Epithelial cell of proximal tubule (primary cell): ENCODE results near the gene LMLN. TPM values are rescaled to one million over a fixed set of nuclear protein-coding genes. Genes with fewer than 3 reads are reported as not detected.
"Not testable (repeated sequence)": the region's sequence is repeated elsewhere in the genome, so short reads cannot be mapped to it uniquely, and the experiment has no call there.

Source experiments
- DNase-seq: peaks from one replicate; pipeline ENCODE4 v3.0.0-alpha.2; 2011; ENCODE audit warnings: low read depth
- H3K4me3 ChIP-seq: 2 replicates; pipeline ENCODE4 v1.5.1; 2011; ENCODE audit warnings: low read depth, mild to moderate bottlenecking, low read length
- CTCF ChIP-seq: conservative IDR thresholded peaks from 2 replicates; pipeline ENCODE4 v1.5.1; 2012; ENCODE audit warnings: low read depth, mild to moderate bottlenecking, low read length
- total RNA-seq: library from RNA; depleted of rRNA; stranded (reverse); fragments of >200 nt; gene quantifications from 2 replicates; pipeline ENCODE4 v1.2.3, GENCODE V29; 2015

The LMLN gene
- total RNA-seq, 1 donor from 2014 or later, result 2.0 TPM

- no peak overlapping the region for H3K4me3 ChIP-seq
- no peak for TF ChIP-seq CTCF
Measured at GRCh38 chr3:197958346-197958745, 1.7 kb upstream of the LMLN start.

DNA sequence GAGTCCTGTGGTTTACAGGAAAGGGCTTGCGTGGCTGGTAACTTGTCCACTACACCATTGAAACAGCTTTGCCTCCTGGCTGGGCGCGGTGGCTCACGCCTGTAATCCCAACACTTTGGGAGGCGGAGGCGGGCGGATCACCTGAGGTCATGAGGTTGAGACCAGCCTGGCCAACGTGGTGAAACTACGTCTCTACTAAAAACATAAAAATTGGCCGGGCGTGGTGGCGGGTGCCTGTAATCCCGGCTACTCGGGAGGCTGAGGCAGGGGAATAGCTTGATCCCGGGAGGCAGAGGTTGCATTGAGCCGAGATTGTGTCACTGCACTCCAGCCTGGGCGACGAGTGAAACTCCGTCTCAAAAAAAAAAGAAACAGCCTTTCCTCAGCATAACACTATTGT lies 1.2 kb upstream of the LMLN start:
- H3K4me3 ChIP-seq, result peak overlapping the region; percentile 91
- not testable (repeated sequence) for DNase-seq

More at GRCh38 chr3:197958346-197958745, 1.7 kb upstream of the LMLN start:
- no peak for DNase-seq

- peak overlapping the region; percentile 91 for H3K4me3 ChIP-seq
- TF ChIP-seq CTCF, result no peak
- no peak for DNase-seq
Measured at GRCh38 chr3:197959500-197959890, 522 bp upstream of the LMLN start.

- no peak for TF ChIP-seq CTCF
- no peak for DNase-seq
- H3K4me3 ChIP-seq, result peak overlapping the region; percentile 91
Measured at GRCh38 chr3:197960694-197961581, 921 bp downstream of the LMLN start.

DNA sequence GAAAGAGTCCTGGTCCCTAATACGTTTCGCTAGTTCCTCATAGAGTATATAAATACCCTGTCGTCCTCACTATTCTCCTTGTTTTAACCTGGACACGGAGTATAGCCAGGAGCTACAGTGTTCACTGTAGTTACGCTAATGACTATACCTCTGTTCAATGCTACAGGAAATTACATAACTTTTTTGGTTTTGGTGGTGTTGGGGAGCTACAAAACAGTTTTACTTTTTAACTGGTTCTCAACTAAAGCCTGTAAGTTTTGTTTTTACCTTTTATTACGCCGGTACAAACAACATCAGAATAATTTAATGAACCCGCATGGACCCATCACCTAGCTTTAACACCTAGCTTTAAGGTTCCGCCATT lies 1.5 kb downstream of the LMLN start:
- DNase-seq, result no peak
- no peak for TF ChIP-seq CTCF
- H3K4me3 ChIP-seq, result no peak overlapping the region

GRCh38 chr3:197963019-197963637 lies 3.1 kb downstream of the LMLN start:
- no peak for DNase-seq
- TF ChIP-seq CTCF, result no peak
- no peak overlapping the region for H3K4me3 ChIP-seq

- not testable (repeated sequence) for DNase-seq, H3K4me3 ChIP-seq
Measured at GRCh38 chr3:197967337-197967989, 7.4 kb downstream of the LMLN start.

- H3K4me3 ChIP-seq, result no peak overlapping the region
- no peak for DNase-seq
- no peak for TF ChIP-seq CTCF
Measured at GRCh38 chr3:197970588-197970987, 10.6 kb downstream of the LMLN start.
